ENCODE data around the gene CERK.

DNA sequence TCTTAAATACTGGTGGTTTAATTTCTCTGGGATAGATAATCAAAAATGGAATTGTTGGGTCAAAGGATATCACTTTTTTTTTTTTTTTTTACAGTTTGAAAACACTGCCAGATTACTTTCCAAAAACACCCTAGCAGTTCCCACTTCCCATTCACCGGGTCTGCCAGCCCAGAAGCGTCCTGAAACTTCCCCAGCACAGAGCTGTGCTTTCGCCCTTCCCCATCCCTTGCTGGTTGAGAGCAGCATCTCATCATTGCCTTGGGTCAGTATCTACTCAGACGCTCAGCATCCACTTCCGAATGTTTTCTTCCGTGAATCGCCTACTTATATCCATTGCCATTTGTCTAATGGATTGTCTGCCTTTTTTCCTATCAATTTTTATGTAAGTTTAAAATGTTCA lies 5.5 kb downstream of the CERK start:
- TF ChIP-seq, protein P1, sequence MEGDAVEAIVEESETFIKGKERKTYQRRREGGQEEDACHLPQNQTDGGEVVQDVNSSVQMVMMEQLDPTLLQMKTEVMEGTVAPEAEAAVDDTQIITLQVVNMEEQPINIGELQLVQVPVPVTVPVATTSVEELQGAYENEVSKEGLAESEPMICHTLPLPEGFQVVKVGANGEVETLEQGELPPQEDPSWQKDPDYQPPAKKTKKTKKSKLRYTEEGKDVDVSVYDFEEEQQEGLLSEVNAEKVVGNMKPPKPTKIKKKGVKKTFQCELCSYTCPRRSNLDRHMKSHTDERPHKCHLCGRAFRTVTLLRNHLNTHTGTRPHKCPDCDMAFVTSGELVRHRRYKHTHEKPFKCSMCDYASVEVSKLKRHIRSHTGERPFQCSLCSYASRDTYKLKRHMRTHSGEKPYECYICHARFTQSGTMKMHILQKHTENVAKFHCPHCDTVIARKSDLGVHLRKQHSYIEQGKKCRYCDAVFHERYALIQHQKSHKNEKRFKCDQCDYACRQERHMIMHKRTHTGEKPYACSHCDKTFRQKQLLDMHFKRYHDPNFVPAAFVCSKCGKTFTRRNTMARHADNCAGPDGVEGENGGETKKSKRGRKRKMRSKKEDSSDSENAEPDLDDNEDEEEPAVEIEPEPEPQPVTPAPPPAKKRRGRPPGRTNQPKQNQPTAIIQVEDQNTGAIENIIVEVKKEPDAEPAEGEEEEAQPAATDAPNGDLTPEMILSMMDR (IDR thresholded peaks at IDR 0.05; ENCODE audit: low read depth, low read length, missing input control) = no peak
- TF ChIP-seq, protein P2, sequence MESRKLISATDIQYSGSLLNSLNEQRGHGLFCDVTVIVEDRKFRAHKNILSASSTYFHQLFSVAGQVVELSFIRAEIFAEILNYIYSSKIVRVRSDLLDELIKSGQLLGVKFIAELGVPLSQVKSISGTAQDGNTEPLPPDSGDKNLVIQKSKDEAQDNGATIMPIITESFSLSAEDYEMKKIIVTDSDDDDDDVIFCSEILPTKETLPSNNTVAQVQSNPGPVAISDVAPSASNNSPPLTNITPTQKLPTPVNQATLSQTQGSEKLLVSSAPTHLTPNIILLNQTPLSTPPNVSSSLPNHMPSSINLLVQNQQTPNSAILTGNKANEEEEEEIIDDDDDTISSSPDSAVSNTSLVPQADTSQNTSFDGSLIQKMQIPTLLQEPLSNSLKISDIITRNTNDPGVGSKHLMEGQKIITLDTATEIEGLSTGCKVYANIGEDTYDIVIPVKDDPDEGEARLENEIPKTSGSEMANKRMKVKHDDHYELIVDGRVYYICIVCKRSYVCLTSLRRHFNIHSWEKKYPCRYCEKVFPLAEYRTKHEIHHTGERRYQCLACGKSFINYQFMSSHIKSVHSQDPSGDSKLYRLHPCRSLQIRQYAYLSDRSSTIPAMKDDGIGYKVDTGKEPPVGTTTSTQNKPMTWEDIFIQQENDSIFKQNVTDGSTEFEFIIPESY (IDR thresholded peaks at IDR 0.05) = no peak
- no peak for TF ChIP-seq TAF1 (conservative IDR thresholded peaks at IDR 0.05)
- TF ChIP-seq, protein P3, sequence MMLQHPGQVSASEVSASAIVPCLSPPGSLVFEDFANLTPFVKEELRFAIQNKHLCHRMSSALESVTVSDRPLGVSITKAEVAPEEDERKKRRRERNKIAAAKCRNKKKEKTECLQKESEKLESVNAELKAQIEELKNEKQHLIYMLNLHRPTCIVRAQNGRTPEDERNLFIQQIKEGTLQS (IDR thresholded peaks at IDR 0.05) = no peak
